Pancreas (tissue), 10 donors: Measurements from ENCODE around the gene MTG2. TPM values are rescaled to one million over a fixed set of nuclear protein-coding genes. Genes with fewer than 3 reads are reported as not detected.

Experiments used
- ATAC-seq, 4 donors: fragments of 200-7000 bp; cut with Tn5 transposase; one replicate each; pipeline versions ENCODE4 v1.8.0 to v1.9.1; 2020; ENCODE audit warnings: mild to moderate bottlenecking in 4 of 4, moderate library complexity in 4 of 4
- DNase-seq, 6 donors: peaks; one replicate each; pipeline ENCODE4 v3.0.0-alpha.2; 2020
- FAIRE-seq: peaks from 2 replicates; lab custom pipeline; 2012; peaks lifted over from hg19 to GRCh38; lab: Jason Lieb, UNC
- H3K27ac ChIP-seq, 4 donors: fragments of 200-600 bp; sonication (generic); 1 replicate in 3 of 4; 2 replicates in 1 of 4; pipeline versions ENCODE4 v1.5.0 to v1.8.0; 2020
- H3K27me3 ChIP-seq, 4 donors: fragments of 200-600 bp; one replicate each; pipeline ENCODE4 v1.8.0; 2021
- H3K36me3 ChIP-seq, 3 donors: fragments of 200-600 bp; sonication (generic) in 1 of 3; one replicate each; pipeline versions ENCODE4 v1.5.0 to v1.8.0; 2020 to 2021
- H3K4me1 ChIP-seq, 3 donors: fragments of 200-600 bp; one replicate each; pipeline ENCODE4 v1.8.0; 2021
- H3K4me3 ChIP-seq, 4 donors: fragments of 200-600 bp; sonication (generic) in 2 of 4; one replicate each; pipeline versions ENCODE4 v1.5.0 to v1.8.0; 2020 to 2021
- H3K9me3 ChIP-seq, 4 donors: fragments of 200-600 bp; one replicate each; pipeline ENCODE4 v1.8.0; 2021
- CTCF ChIP-seq, 4 donors: fragments of 200-600 bp; sonication (generic) in 3 of 4; IDR thresholded peaks; one replicate each; pipeline versions ENCODE4 v1.5.0 to v1.8.0; 2021; ENCODE audit warnings: antibody characterized with exemption in 4 of 4
- WGBS, 2 donors: extraction: QIAGEN DNeasy Blood & Tissue Kit; methylation state at CpG; one replicate each; pipeline ENCODE4 v1.1.7; 2013; 5-methylcytosine and 5-hydroxymethylcytosine counted together
- intact Hi-C, 3 donors: fragments of 100-400 bp; cut with DNase I; formaldehyde crosslinking; loops; one replicate each; pipeline versions ENCODE4 v1.11.1 to v1.14.2; 2022
- polyA plus RNA-seq, 2 donors: library from polyadenylated mRNA; stranded (reverse); fragments of 200-250 nt; gene quantifications; one replicate each; pipeline ENCODE4 v1.2.3, GENCODE V29; 2013
- total RNA-seq, 6 donors: library from RNA; stranded (reverse); fragmentation: NEBNext Ultra II Directional in 4 of 6; extraction: Animal tissue kit (Norgen Biotek cat#: 25700) in 4 of 6; gene quantifications; one replicate each; pipeline versions ENCODE4 v1.2.1 to v1.2.4, GENCODE V29; 2021 to 2023
- donor health status: healthy with polysubstance abuse.
- donor health status: DM: no; HTN: no; CAD: no; lungs with moderate emphysema.
- donor health status: DM: no; HTN: no; CAD: no.
- donor health status: control.
- donor health status: control.
- donor health status: Bipolar disorder and iron deficiency.
- donor health status: DM: yes; HTN: yes; CAD: no.
- donor health status: DM: no; HTN: no; CAD: no.
- donor health status: DM: no; HTN: no; CAD: no.
- donor health status: DM: yes; HTN: yes; CAD: no.

Gene MTG2
- total and polyA plus RNA-seq, 8 donors: 9.7 to 55.3 (median 14.2) TPM

DNA sequence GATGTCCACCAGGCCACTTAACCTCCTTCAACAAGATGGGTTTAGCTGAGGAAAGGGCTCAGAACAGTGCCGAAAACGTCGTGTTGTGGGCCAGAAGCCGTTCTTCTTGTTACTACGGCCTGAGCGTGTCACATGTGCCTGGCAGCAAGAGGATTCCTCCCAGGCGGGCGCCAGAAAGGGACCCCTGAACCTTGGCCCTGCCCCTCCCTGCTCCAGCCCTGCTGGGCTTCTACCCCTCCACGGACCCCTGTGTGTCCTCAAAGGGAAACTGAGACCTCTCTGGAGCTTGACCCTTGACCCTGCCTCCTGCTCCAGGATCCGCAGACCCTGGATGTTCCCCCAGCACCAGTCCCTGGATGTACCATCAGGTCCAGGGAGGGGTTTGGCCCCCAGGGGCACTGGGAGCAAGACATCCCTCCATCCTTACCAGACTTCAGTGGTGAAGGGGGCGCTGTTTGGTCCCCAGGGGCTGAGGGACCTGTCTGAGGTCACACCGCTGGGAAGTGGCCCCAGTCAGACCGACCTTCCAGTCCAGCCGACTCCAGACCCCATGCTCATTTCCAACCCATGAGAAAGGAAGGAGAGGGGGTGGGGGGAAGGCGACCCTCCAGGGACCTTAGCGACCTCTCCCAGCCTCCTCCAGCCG lies 27.1 kb downstream of the MTG2 start:
- Histone ChIP-seq H3K27me3 (no peaks in the 10 kb centered on the region), H3K4me3 (no peak overlapping the region), H3K36me3 (no peaks in the 10 kb centered on the region), H3K27ac (no peak overlapping the region), H3K4me1 (no peaks in the 10 kb centered on the region), H3K9me3 (no peaks in the 10 kb centered on the region)
- peak in 2 of 6 donors; percentile 30 to 61 for DNase-seq
- ATAC-seq: no peak
- WGBS, 2 donors: 61 to 64% methylated on average over 15 to 17 of the region's 17 CpGs
- intact Hi-C loops: no loop called here
- no peak for TF ChIP-seq CTCF (IDR thresholded peaks at IDR 0.05)
- FAIRE-seq: no peak

DNA sequence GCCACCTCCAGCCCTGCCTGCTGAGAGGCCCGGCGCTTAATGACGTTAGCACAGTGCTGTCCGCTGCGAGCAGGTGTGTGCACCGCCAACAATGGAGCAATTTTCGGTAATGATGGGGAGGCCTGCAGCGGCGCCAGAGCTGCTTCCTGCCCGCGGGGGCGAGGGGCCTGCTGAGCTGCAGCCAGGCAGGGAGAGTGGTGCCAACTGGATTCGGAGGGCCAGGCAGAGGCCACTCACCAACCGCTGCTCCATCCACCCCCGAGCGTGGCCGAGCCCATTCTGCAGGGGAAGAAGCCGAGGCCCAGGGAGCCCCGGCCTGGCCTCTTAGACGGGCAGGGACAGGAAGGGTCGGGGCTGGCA lies 27.6 kb downstream of the MTG2 start:
- no peak for TF ChIP-seq CTCF (IDR thresholded peaks at IDR 0.05)
- no peaks in the 10 kb centered on the region for H3K4me1 ChIP-seq
- FAIRE-seq (no peak), ATAC-seq (no peak), DNase-seq (peak in 1 of 6 donors; percentile 62)
- H3K9me3 ChIP-seq: no peaks in the 10 kb centered on the region
- intact Hi-C loops: no loop called here
- no peaks in the 10 kb centered on the region for H3K27me3 ChIP-seq
- H3K36me3 ChIP-seq: no peaks in the 10 kb centered on the region
- no peak overlapping the region for H3K4me3 ChIP-seq
- H3K27ac ChIP-seq: no peak overlapping the region
- 61 to 68% methylated on average over 19 to 21 of the region's 21 CpGs for WGBS, 2 donors

DNA sequence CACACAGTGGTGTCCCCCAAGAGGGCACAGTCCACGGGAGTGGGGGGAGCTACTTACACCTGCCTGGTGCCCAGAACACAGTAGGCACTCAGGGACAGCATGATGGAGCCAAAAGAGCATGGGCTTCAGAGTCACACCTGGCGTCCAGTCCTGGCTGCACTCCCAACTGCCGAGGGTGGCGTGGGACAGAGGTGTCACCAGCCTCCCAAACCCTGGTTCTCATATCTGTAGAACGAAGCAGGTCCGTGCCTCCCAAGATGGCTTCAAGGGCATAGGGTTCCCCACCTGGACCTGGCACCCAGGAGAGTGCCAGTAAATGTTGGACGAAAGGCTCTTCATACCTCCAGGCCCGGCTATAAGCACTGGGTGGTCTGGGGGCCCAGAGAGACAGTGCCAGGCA lies 28.4 kb downstream of the MTG2 start:
- intact Hi-C loops: no loop called here
- no peak for ATAC-seq
- TF ChIP-seq CTCF (IDR thresholded peaks at IDR 0.05): no peak
- FAIRE-seq: no peak
- Histone ChIP-seq H3K27ac (no peak overlapping the region), H3K4me1 (no peaks in the 10 kb centered on the region), H3K9me3 (no peaks in the 10 kb centered on the region), H3K36me3 (no peaks in the 10 kb centered on the region), H3K4me3 (no peak overlapping the region), H3K27me3 (no peaks in the 10 kb centered on the region)
- no peak for DNase-seq
- WGBS, 2 donors: 71 to 74% methylated on average over 8 of the region's 8 CpGs

GRCh38 chr20:62211769-62212288 lies 29.0 kb downstream of the MTG2 start:
- no peaks in the 10 kb centered on the region for H3K4me1 ChIP-seq
- H3K27me3 ChIP-seq: no peaks in the 10 kb centered on the region
- WGBS, 2 donors: 68 to 71% methylated on average over 9 of the region's 9 CpGs
- intact Hi-C loops: no loop called here
- TF ChIP-seq CTCF (IDR thresholded peaks at IDR 0.05): no peak
- FAIRE-seq (no peak), ATAC-seq (no peak), DNase-seq (peak in 1 of 6 donors; percentile 56)
- no peaks in the 10 kb centered on the region for H3K36me3 ChIP-seq
- no peaks in the 10 kb centered on the region for H3K9me3 ChIP-seq
- H3K27ac ChIP-seq: no peak overlapping the region
- no peak overlapping the region for H3K4me3 ChIP-seq

DNA sequence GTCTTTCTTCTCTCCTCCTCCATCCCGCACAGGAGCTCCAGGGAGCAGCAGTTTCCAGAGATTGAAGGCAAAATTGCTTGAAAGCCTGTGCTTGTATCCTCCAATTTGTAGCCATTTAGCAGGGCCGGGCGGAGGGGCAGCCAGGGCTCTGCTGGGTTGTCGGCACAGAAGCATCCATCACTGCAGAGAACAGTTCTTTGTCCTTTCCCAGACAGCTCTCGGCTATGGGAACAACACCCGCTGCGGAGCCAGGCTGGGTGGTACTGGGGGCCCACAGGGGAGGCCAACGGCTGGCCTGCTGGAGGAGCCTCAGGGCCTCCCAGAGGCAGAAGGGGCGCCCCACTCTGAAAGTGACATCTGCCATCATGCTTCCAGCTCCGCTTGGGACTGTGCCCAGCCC lies 29.5 kb downstream of the MTG2 start:
- ATAC-seq (no peak), FAIRE-seq (no peak), DNase-seq (peak in 1 of 6 donors; percentile 36)
- WGBS, 2 donors: 51 to 52% methylated on average over 10 of the region's 10 CpGs
- no peaks in the 10 kb centered on the region for H3K36me3 ChIP-seq
- no peak overlapping the region for H3K27ac ChIP-seq
- no peak overlapping the region for H3K4me3 ChIP-seq
- no peak for TF ChIP-seq CTCF (IDR thresholded peaks at IDR 0.05)
- no peaks in the 10 kb centered on the region for H3K9me3 ChIP-seq
- H3K4me1 ChIP-seq: no peaks in the 10 kb centered on the region
- no peaks in the 10 kb centered on the region for H3K27me3 ChIP-seq
- intact Hi-C loops: no loop called here
